Activated naive CD8-positive, alpha-beta T cell treated with anti-CD3 and anti-CD28 coated beads for 36 hours (primary cell): Measurements from ENCODE around the gene STAC2. TPM values are rescaled to one million over a fixed set of nuclear protein-coding genes. Genes with fewer than 3 reads are reported as not detected.
"Not testable (repeated sequence)": the region's sequence is repeated elsewhere in the genome, so short reads cannot be mapped to it uniquely, and the experiment has no call there.

Source experiments
- DNase-seq: peaks from one replicate; pipeline ENCODE4 v3.0.0; 2021
- H3K27ac Mint-ChIP-seq: one replicate; pipeline ENCODE4 v1.8.0; 2022; ENCODE audit warnings: mild to moderate bottlenecking, moderate library complexity, mixed read lengths
- H3K27me3 Mint-ChIP-seq: one replicate; pipeline ENCODE4 v1.8.0; 2022; ENCODE audit warnings: mild to moderate bottlenecking, mixed read lengths
- H3K36me3 Mint-ChIP-seq: one replicate; pipeline ENCODE4 v1.8.0; 2021; ENCODE audit warnings: mild to moderate bottlenecking, mixed read lengths
- H3K4me1 Mint-ChIP-seq: one replicate; pipeline ENCODE4 v1.8.0; 2021; ENCODE audit warnings: mixed read lengths
- H3K4me3 Mint-ChIP-seq: one replicate; pipeline ENCODE4 v1.8.0; 2022; ENCODE audit warnings: mild to moderate bottlenecking, moderate library complexity, mixed read lengths
- H3K9me3 Mint-ChIP-seq: one replicate; pipeline ENCODE4 v1.8.0; 2022; ENCODE audit warnings: mixed read lengths
- total RNA-seq, 2 experiments: library from RNA; stranded (reverse); gene quantifications; one replicate each; pipeline ENCODE4 v1.2.3, GENCODE V29; 2021

STAC2 gene
- total RNA-seq, 2 experiments from 2014 or later, result 0.14 to 0.20 TPM

GRCh38 chr17:39170558-39170957 lies 55.2 kb downstream of the STAC2 start:
- no peak for DNase-seq
- peaks cover 33% of the 10 kb centered on the region for H3K27me3 Mint-ChIP-seq
- H3K4me1 Mint-ChIP-seq, result peaks cover 17% of the 10 kb centered on the region
- no peak overlapping the region for H3K27ac Mint-ChIP-seq
- H3K9me3 Mint-ChIP-seq, result peaks cover 1% of the 10 kb centered on the region
- H3K4me3 Mint-ChIP-seq, result no peak overlapping the region
- H3K36me3 Mint-ChIP-seq, result peaks cover 4% of the 10 kb centered on the region

DNA sequence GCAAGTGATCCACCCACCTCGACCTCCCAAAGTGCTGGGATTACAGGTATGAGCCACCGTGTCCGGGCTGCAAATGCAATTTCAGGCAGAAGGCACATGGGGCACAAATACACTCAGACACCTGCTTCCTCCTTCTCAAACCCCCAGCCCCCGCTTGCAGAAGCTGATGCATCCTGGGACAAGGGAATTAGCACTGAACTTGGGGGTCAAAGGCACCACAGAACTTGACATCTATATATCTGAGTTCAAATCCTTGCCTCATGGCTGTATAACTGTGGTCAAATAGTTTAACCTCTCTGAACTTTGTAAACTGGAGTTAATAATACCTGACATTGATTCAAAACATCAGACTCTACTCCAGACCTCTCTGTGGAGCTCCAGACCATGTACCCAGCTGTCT lies 55.6 kb downstream of the STAC2 start:
- H3K36me3 Mint-ChIP-seq, result peaks cover 2% of the 10 kb centered on the region
- peaks cover 1% of the 10 kb centered on the region for H3K9me3 Mint-ChIP-seq
- no peak for DNase-seq
- H3K4me1 Mint-ChIP-seq, result peaks cover 16% of the 10 kb centered on the region
- H3K27ac Mint-ChIP-seq, result no peak overlapping the region
- H3K4me3 Mint-ChIP-seq, result no peak overlapping the region
- H3K27me3 Mint-ChIP-seq, result peaks cover 34% of the 10 kb centered on the region

DNA sequence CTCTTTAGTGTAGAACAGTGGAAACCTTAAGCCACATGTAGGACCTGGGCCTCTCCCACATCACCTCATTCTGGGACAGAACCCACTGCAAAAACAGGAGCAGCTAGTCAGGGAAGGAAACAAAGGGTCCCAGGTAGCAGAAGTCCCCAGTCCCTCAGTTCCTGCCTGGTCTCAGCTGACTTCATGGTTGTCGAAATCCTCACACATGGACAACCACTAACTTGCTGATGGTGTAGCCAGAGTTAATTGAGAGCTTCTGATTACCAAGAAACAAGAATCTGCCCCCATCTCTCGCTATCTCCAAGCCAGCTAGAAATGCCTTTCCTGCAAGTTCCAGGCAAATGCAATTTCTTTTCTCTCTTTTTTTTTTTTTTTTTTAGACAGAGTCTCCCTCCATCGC lies 56.2 kb downstream of the STAC2 start:
- Mint-ChIP-seq H3K36me3 (no peaks in the 10 kb centered on the region), H3K27ac (no peak overlapping the region), H3K4me3 (no peak overlapping the region), H3K4me1 (peaks cover 11% of the 10 kb centered on the region), H3K9me3 (peaks cover 1% of the 10 kb centered on the region), H3K27me3 (peaks cover 39% of the 10 kb centered on the region)
- DNase-seq, result no peak

DNA sequence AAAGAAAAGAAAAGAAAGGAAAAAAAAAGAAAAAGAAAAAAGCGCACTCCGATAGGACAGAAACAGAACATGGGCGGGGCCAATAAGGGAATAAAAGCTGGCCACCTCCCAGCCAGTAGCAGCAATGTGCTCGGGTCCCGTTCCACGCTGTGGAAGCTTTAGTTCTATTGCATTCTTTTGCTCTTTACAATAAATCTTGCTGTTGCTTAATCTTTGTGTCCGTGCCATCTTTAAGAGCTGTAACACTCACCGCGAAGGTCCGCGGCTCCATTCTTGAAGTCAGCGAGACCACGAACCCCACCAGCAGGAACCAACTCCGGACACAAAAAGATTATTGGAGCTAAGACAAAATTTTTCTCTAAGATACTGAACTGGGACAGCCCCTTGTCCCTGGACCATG lies 56.6 kb downstream of the STAC2 start:
- peaks cover 39% of the 10 kb centered on the region for H3K27me3 Mint-ChIP-seq
- H3K27ac Mint-ChIP-seq, result no peak overlapping the region
- H3K4me1 Mint-ChIP-seq, result peaks cover 12% of the 10 kb centered on the region
- no peak for DNase-seq
- H3K4me3 Mint-ChIP-seq, result no peak overlapping the region
- no peaks in the 10 kb centered on the region for H3K36me3 Mint-ChIP-seq
- peaks cover 1% of the 10 kb centered on the region for H3K9me3 Mint-ChIP-seq

- Mint-ChIP-seq H3K4me1 (peaks cover 11% of the 10 kb centered on the region), H3K27me3 (peaks cover 39% of the 10 kb centered on the region)
- not testable (repeated sequence) for H3K9me3 Mint-ChIP-seq, DNase-seq, H3K4me3 Mint-ChIP-seq, H3K36me3 Mint-ChIP-seq, H3K27ac Mint-ChIP-seq
Observed at GRCh38 chr17:39168503-39168902, 57.2 kb downstream of the STAC2 start.

DNA sequence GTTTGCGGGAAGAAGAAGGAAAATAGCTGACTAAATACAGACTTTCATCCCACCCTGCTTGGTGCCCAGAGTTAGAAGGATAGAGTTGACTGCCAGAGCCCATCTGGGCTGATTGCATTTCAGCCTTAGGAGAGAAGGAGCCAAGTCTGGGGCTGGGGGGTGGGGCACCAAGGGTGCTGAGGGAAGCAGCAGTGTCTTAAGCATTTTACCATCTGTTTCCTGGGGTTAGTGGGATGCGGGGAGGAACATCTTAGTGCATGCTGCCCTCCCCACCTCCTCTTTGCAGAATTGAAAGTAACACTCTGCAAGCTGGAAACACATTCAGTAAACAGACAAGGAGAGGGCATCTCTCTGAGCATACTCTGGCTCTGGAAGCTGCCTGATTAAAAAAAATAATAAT lies 58.3 kb downstream of the STAC2 start:
- Mint-ChIP-seq H3K27me3 (peaks cover 39% of the 10 kb centered on the region), H3K4me1 (peaks cover 9% of the 10 kb centered on the region), H3K27ac (no peak overlapping the region), H3K36me3 (no peaks in the 10 kb centered on the region), H3K9me3 (peaks cover 1% of the 10 kb centered on the region), H3K4me3 (no peak overlapping the region)
- no peak for DNase-seq

- Mint-ChIP-seq H3K4me1 (peaks cover 9% of the 10 kb centered on the region), H3K27ac (no peak overlapping the region), H3K27me3 (peaks cover 39% of the 10 kb centered on the region), H3K36me3 (no peaks in the 10 kb centered on the region), H3K4me3 (no peak overlapping the region), H3K9me3 (peaks cover 1% of the 10 kb centered on the region)
- DNase-seq, result no peak
Observed at GRCh38 chr17:39166437-39167335, 59.1 kb downstream of the STAC2 start.

GRCh38 chr17:39165841-39166349 lies 59.9 kb downstream of the STAC2 start, which contains the start of gene ARL5C:
ARL5C (minus strand) TSS chr17:39166161; CDS start chr17:39165760, 401 bp downstream.
- Mint-ChIP-seq H3K36me3 (no peaks in the 10 kb centered on the region), H3K4me3 (peak within 1 kb of the TSS; percentile 86)

GRCh38 chr17:39165178-39165840 lies 60.4 kb downstream of the STAC2 start:
- DNase-seq, result no peak
- Mint-ChIP-seq H3K27ac (no peak overlapping the region), H3K9me3 (peaks cover 1% of the 10 kb centered on the region), H3K4me3 (peak overlapping the region; percentile 86), H3K36me3 (no peaks in the 10 kb centered on the region), H3K27me3 (peaks cover 37% of the 10 kb centered on the region), H3K4me1 (peaks cover 9% of the 10 kb centered on the region)

More at GRCh38 chr17:39165841-39166349, 59.9 kb downstream of the STAC2 start, which contains the start of gene ARL5C:
- peaks cover 39% of the 10 kb centered on the region for H3K27me3 Mint-ChIP-seq
- H3K27ac Mint-ChIP-seq, result no peak within 1 kb of the TSS
- no peak for DNase-seq
- H3K9me3 Mint-ChIP-seq, result peaks cover 1% of the 10 kb centered on the region
- H3K4me1 Mint-ChIP-seq, result peaks cover 9% of the 10 kb centered on the region

DNA sequence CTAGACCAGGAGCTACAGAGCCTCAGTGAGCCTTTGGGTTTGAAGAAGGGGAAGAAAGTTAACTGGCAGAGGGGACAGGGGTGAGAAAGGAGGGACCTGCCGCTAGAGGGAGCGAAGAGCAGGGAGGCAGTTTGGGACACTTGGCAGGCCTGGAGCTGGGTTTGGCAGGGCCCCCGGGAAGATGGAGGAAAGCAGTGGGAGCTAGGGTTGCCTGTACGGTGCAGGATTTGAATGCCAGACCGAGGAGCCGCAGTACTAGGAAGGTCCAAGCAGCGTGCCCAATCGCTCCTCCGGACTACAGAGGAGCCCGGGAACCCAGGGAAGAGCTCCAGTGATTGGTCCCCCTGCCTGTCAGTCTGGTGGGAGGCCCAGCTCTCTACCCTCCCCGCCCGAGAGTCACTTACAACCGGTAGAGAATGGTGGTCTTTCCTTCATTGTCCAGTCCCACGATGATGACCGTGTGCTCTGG lies 61.0 kb downstream of the STAC2 start:
- peaks cover 33% of the 10 kb centered on the region for H3K27me3 Mint-ChIP-seq
- DNase-seq, result peak; percentile 86
- peak overlapping the region; percentile 16 for H3K27ac Mint-ChIP-seq
- no peaks in the 10 kb centered on the region for H3K36me3 Mint-ChIP-seq
- H3K4me3 Mint-ChIP-seq, result peak overlapping the region; percentile 86
- peaks cover 9% of the 10 kb centered on the region for H3K4me1 Mint-ChIP-seq
- H3K9me3 Mint-ChIP-seq, result peaks cover 1% of the 10 kb centered on the region

- no peaks in the 10 kb centered on the region for H3K9me3 Mint-ChIP-seq
- H3K36me3 Mint-ChIP-seq, result no peaks in the 10 kb centered on the region
- H3K27me3 Mint-ChIP-seq, result peaks cover 19% of the 10 kb centered on the region
- H3K27ac Mint-ChIP-seq, result no peak overlapping the region
- DNase-seq, result no peak
- no peak overlapping the region for H3K4me3 Mint-ChIP-seq
- peaks cover 2% of the 10 kb centered on the region for H3K4me1 Mint-ChIP-seq
Observed at GRCh38 chr17:39161962-39162361, 63.8 kb downstream of the STAC2 start.

Other genes with a start within 250 kb of the STAC2 start
- gene PLXDC1, start 74.3 kb downstream of the STAC2 start, total RNA-seq, result 1 to 10 TPM in 1 of 2 experiments, under 1 TPM in 1; 0.54 to 1.1 TPM
- gene ARL5C, start 59.8 kb downstream of the STAC2 start, total RNA-seq, result not detected
- 10 to 100 TPM; 12.7 to 14.4 TPM for gene CACNB1, start 28.3 kb downstream of the STAC2 start, total RNA-seq
- gene RPL19, start 25.7 kb downstream of the STAC2 start, total RNA-seq, result 1,000 to 10,000 TPM; 3,075 to 3,102 TPM
- 10 to 100 TPM; 15.7 to 16.3 TPM for gene FBXL20, start 175.7 kb upstream of the STAC2 start, total RNA-seq
- 10 to 100 TPM; 78.4 to 83.1 TPM for gene MED1, start 225.3 kb upstream of the STAC2 start, total RNA-seq
- gene CDK12, start 235.5 kb upstream of the STAC2 start, total RNA-seq, result 10 to 100 TPM; 78.8 to 82.1 TPM